Stimulated activated naive CD4-positive, alpha-beta T cell (primary cell): ENCODE measurements around the gene TH.

Experiments
- DNase-seq, 6 experiments: peaks; one replicate each; lab custom pipeline; 2025; lab: John Stamatoyannopoulos, UW

The TH gene

GRCh38 chr11:2171591-2172003 is at the start of gene TH:
Gene TH (minus strand): TSS chr11:2171815. CDS start chr11:2171786, 29 bp downstream.
- no peak for DNase-seq

GRCh38 chr11:2221024-2221423 is 49.4 kb upstream of the TH start:
- no peak for DNase-seq

- no peak for DNase-seq
Observed at GRCh38 chr11:2220173-2220771, 48.7 kb upstream of the TH start.

GRCh38 chr11:2219318-2220017 is 47.9 kb upstream of the TH start:
- DNase-seq: no peak

GRCh38 chr11:2218031-2218633 is 46.5 kb upstream of the TH start:
- no peak for DNase-seq

GRCh38 chr11:2217211-2218030 is 45.8 kb upstream of the TH start:
- no peak for DNase-seq

- DNase-seq: no peak
Observed at GRCh38 chr11:2216400-2217064, 44.9 kb upstream of the TH start.

GRCh38 chr11:2215561-2216399 is 44.2 kb upstream of the TH start:
- DNase-seq: no peak

GRCh38 chr11:2215230-2215560 is 43.6 kb upstream of the TH start:
- no peak for DNase-seq

GRCh38 chr11:2214527-2215229 is 43.1 kb upstream of the TH start:
- DNase-seq: no peak

GRCh38 chr11:2213890-2214526 is 42.4 kb upstream of the TH start:
- no peak for DNase-seq

GRCh38 chr11:2213384-2213842 is 41.8 kb upstream of the TH start:
- peak in 2 of 6 experiments; percentile 14 to 31 for DNase-seq

GRCh38 chr11:2212411-2213251 is 41.0 kb upstream of the TH start:
- DNase-seq: no peak

GRCh38 chr11:2211113-2211971 is 39.7 kb upstream of the TH start:
- DNase-seq: no peak

GRCh38 chr11:2210366-2211112 is 38.9 kb upstream of the TH start:
- DNase-seq: no peak

GRCh38 chr11:2209900-2210321 is 38.3 kb upstream of the TH start:
- no peak for DNase-seq

GRCh38 chr11:2209370-2209801 is 37.8 kb upstream of the TH start:
- DNase-seq: no peak
